B cell (primary cell): ENCODE measurements around the gene KMT2D. TPM values are rescaled to one million over a fixed set of nuclear protein-coding genes. Genes with fewer than 3 reads are reported as not detected.

ENCODE experiments used
- ATAC-seq: fragments of 200-7000 bp; cut with Tn5 transposase; one replicate; pipeline ENCODE4 v1.10.0; 2021; ENCODE audit warnings: low read depth, mild to moderate bottlenecking, moderate number of reproducible peaks, moderate library complexity
- CTCF ChIA-PET: fragments of 350-600 bp; sonication (Branson Sonifier 250); formaldehyde crosslinking; loops from one replicate; lab custom pipeline; 2021; ENCODE audit warnings: antibody characterized with exemption, inconsistent platforms; lab: Charles Lee
- POLR2A ChIA-PET: fragments of 350-600 bp; sonication (Branson Sonifier 250); formaldehyde crosslinking; loops from one replicate; lab custom pipeline; 2021; ENCODE audit warnings: antibody characterized with exemption; lab: Charles Lee
- DNase-seq: peaks from one replicate; pipeline ENCODE4 v3.0.0; 2013
- H2AFZ ChIP-seq: 2 replicates; pipeline ENCODE4 v1.6.1; 2012; ENCODE audit warnings: mild to moderate bottlenecking, low read depth, low read length; ENCODE audit not compliant: insufficient read depth, poor library complexity, severe bottlenecking
- H3K27ac ChIP-seq, 2 donors: 1 replicate in 1 of 2; 2 replicates in 1 of 2; pipeline ENCODE4 v1.5.1; 2012 to 2013; ENCODE audit warnings: low read length in 2 of 2, mild to moderate bottlenecking in 2 of 2, moderate library complexity in 1 of 2
- H3K27me3 ChIP-seq, 4 experiments: fragments of 200-600 bp in 1 of 4; sonication (generic) in 1 of 4; replicated peaks in 1 of 4; 1 replicate in 2 of 4; 2 replicates in 2 of 4; pipeline versions ENCODE4 v1.6.1 to v1.7.0; 2013 to 2016; ENCODE audit warnings: low read length in 3 of 4, mild to moderate bottlenecking in 2 of 4, mixed read lengths in 1 of 4, moderate library complexity in 1 of 4; ENCODE audit not compliant: insufficient read depth in 4 of 4, control insufficient read depth in 3 of 4; ENCODE audit errors: control extremely low read depth in 1 of 4
- H3K36me3 ChIP-seq, 2 experiments: replicated peaks in 1 of 2; 1 replicate in 1 of 2; 2 replicates in 1 of 2; pipeline versions ENCODE4 v1.6.1 to v1.7.1; 2013; ENCODE audit warnings: low read length in 1 of 2; ENCODE audit not compliant: insufficient read depth in 2 of 2, control insufficient read depth in 1 of 2; ENCODE audit errors: control extremely low read depth in 1 of 2, extremely low read depth in 1 of 2
- H3K4me1 ChIP-seq, 2 donors: fragments of 200-600 bp in 1 of 2; sonication (generic) in 1 of 2; 1 replicate in 1 of 2; 2 replicates in 1 of 2; pipeline versions ENCODE4 v1.5.1 to v1.6.1; 2013 to 2017; ENCODE audit warnings: low read length in 2 of 2; ENCODE audit not compliant: control insufficient read depth in 2 of 2, insufficient read depth in 2 of 2
- H3K4me2 ChIP-seq: replicated peaks from 2 replicates; pipeline ENCODE3; 2012; ENCODE audit warnings: mild to moderate bottlenecking, low read depth, low read length; ENCODE audit not compliant: poor library complexity, severe bottlenecking
- H3K4me3 ChIP-seq, 5 experiments: fragments of 200-600 bp in 1 of 5; sonication (generic) in 1 of 5; 1 replicate in 3 of 5; 2 replicates in 2 of 5; pipeline versions ENCODE4 v1.5.1 to v1.7.0; 2011 to 2016; ENCODE audit warnings: low read length in 4 of 5, mild to moderate bottlenecking in 4 of 5, low read depth in 2 of 5, control low read depth in 1 of 5, moderate library complexity in 1 of 5; ENCODE audit not compliant: insufficient read depth in 1 of 5; ENCODE audit errors: control extremely low read depth in 1 of 5, extremely low read depth in 1 of 5
- H3K79me2 ChIP-seq: fragments of 200-600 bp; sonication (generic); one replicate; pipeline ENCODE4 v1.6.0; 2016; ENCODE audit warnings: low read length; ENCODE audit not compliant: control insufficient read depth, insufficient read depth
- H3K9ac ChIP-seq: fragments of 200-600 bp; sonication (generic); 2 replicates; pipeline ENCODE4 v1.6.1; 2017; ENCODE audit warnings: mild to moderate bottlenecking, low read length, moderate library complexity
- H3K9me3 ChIP-seq, 3 donors: one replicate each; pipeline versions ENCODE4 v1.6.1 to v1.7.1; 2013; ENCODE audit warnings: low read length in 2 of 3; ENCODE audit not compliant: control insufficient read depth in 2 of 3, insufficient read depth in 1 of 3; ENCODE audit errors: control extremely low read depth in 1 of 3
- H4K20me1 ChIP-seq: 2 replicates; pipeline ENCODE4 v1.6.0; 2012; ENCODE audit warnings: mild to moderate bottlenecking, low read length; ENCODE audit not compliant: insufficient read depth, control insufficient read depth, poor library complexity, severe bottlenecking
- H3K27ac Mint-ChIP-seq: one replicate; pipeline ENCODE4 v1.8.0; 2021; ENCODE audit warnings: mixed read lengths
- H3K27me3 Mint-ChIP-seq: one replicate; pipeline ENCODE4 v1.8.0; 2021; ENCODE audit warnings: mixed read lengths
- H3K4me1 Mint-ChIP-seq: one replicate; pipeline ENCODE4 v1.8.0; 2021; ENCODE audit warnings: mixed read lengths
- H3K4me3 Mint-ChIP-seq: one replicate; pipeline ENCODE4 v1.8.0; 2021; ENCODE audit warnings: mixed read lengths
- H3K9me3 Mint-ChIP-seq: one replicate; pipeline ENCODE4 v1.8.0; 2022; ENCODE audit warnings: mixed read lengths; ENCODE audit not compliant: insufficient read depth
- CTCF ChIP-seq: fragments of 200-600 bp; IDR thresholded peaks from one replicate; pipeline ENCODE4 v1.8.0; 2022; ENCODE audit warnings: antibody characterized with exemption, mild to moderate bottlenecking
- EZH2 ChIP-seq: IDR thresholded peaks from 2 replicates; pipeline ENCODE4 v1.6.1; 2012; ENCODE audit warnings: borderline replicate concordance, low read depth, mild to moderate bottlenecking, moderate library complexity, low read length; ENCODE audit not compliant: insufficient read depth, poor library complexity, severe bottlenecking
- WGBS: methylation state at CpG from one replicate; pipeline ENCODE4 v1.1.5; 2013; ENCODE audit warnings: missing lambda C conversion rate; ENCODE audit not compliant: insufficient coverage; 5-methylcytosine and 5-hydroxymethylcytosine counted together
- intact Hi-C: fragments of 100-400 bp; cut with micrococcal nuclease; formaldehyde crosslinking; loops from one replicate; pipeline ENCODE4 v1.10.0; 2022
- polyA plus RNA-seq: library from polyadenylated mRNA; depleted of rRNA; stranded (reverse); fragments of >200 nt; gene quantifications from 2 replicates; pipeline ENCODE4 v1.2.3, GENCODE V29; 2012
- total RNA-seq, 2 donors: library from RNA; stranded (reverse); fragments of 120-200 nt in 1 of 2; gene quantifications; 1 replicate in 1 of 2; 2 replicates in 1 of 2; pipeline versions ENCODE4 v1.2.3 to v1.2.4, GENCODE V29; 2013 to 2022

The KMT2D gene
- total and polyA plus RNA-seq, 2 donors (not counting 1 experiment from before 2014, with no cell fraction given): 64.0 to 179 TPM

DNA sequence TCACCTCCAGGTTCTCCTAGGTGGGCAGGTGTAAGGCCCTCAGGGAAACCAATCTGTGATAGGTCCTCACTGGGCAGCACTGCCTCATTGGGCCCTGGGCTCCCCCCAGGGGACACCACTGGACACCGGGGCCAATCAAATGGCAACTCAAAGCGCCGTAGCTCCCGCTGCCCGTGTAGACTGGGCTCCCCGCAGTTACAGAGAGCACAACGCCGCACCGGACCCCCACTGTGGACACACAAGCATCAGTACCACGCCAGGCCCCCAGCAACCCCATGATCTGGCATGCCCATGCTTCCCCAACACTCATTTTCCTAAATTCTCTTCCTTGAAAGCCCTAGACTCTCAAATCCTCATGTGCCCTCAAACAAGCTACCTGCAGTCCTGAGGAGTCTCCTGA is 6.1 kb downstream of the KMT2D start:
- DNase-seq (no peak), ATAC-seq (no peak)
- Histone ChIP-seq H3K36me3 (peaks cover 0 to 57% of the 10 kb centered on the region in 2 experiments), H4K20me1 (peaks cover 98% of the 10 kb centered on the region), H2AFZ (no peak overlapping the region), H3K27me3 (no peaks in the 10 kb centered on the region), H3K4me3 (no peak overlapping the region), H3K4me1 (peaks cover 44 to 47% of the 10 kb centered on the region in 2 donors), H3K27ac (no peak overlapping the region), H3K79me2 (peaks cover 99% of the 10 kb centered on the region), H3K9me3 (no peaks in the 10 kb centered on the region), H3K9ac (no peak overlapping the region), H3K4me2 (no peak overlapping the region)
- H3K27ac Mint-ChIP-seq: no peak overlapping the region
- TF ChIP-seq EZH2 (no peak), CTCF (no peak)
- intact Hi-C loops: no loop called here
- H3K27me3 Mint-ChIP-seq: no peaks in the 10 kb centered on the region
- CTCF ChIA-PET: interaction anchor here (0.8 to 2.2 kb wide), 6 partner anchors 10 to 200 kb away, joined by 3 to 16 read pairs (median 4); no protein-coding TSS in a partner anchor
- POLR2A ChIA-PET: no interaction called here
- WGBS: 95% methylated on average over 10 of the region's 10 CpGs
- no peaks in the 10 kb centered on the region for H3K9me3 Mint-ChIP-seq
- peaks cover 48% of the 10 kb centered on the region for H3K4me1 Mint-ChIP-seq
- no peak overlapping the region for H3K4me3 Mint-ChIP-seq

DNA sequence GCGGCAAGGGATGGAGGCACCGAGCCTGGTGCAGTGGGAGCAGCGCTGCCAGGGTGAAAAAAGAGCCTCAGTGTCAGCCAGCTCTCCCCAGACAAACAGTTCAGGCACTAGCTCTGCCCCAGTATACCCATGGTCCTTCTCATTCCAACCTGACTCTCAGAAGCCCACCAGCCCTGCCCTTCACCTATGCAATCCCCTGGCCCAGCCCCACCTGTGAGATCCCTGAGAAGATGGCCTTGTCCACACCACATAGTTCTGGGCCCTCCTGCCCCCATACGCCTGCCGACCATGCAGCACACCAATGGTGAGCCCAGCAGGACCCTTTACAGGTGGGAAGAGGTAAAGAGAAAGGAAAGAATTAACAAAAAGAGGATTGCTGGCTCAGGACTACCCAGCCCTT is 6.5 kb downstream of the KMT2D start:
- H4K20me1 ChIP-seq: peaks cover 98% of the 10 kb centered on the region
- no peak overlapping the region for H3K4me3 Mint-ChIP-seq
- WGBS: 92% methylated on average over 3 of the region's 5 CpGs

More for the DNA sequence above, 6.5 kb downstream of the KMT2D start:
- Histone ChIP-seq H3K9ac (no peak overlapping the region), H3K36me3 (peaks cover 0 to 61% of the 10 kb centered on the region in 2 experiments), H3K27me3 (no peaks in the 10 kb centered on the region), H3K4me3 (no peak overlapping the region), H3K4me1 (peaks cover 41 to 42% of the 10 kb centered on the region in 2 donors), H3K4me2 (no peak overlapping the region), H3K79me2 (peaks cover 99% of the 10 kb centered on the region), H3K27ac (no peak overlapping the region), H2AFZ (no peak overlapping the region), H3K9me3 (no peaks in the 10 kb centered on the region)
- DNase-seq: no peak
- no peaks in the 10 kb centered on the region for H3K9me3 Mint-ChIP-seq
- ATAC-seq: no peak
- no peaks in the 10 kb centered on the region for H3K27me3 Mint-ChIP-seq
- ChIA-PET POLR2A (no interaction called here), CTCF (interaction anchor here (0.6 to 2.2 kb wide), 7 partner anchors 10 to 200 kb away, joined by 3 to 16 read pairs (median 4); no protein-coding TSS in a partner anchor)
- peaks cover 46% of the 10 kb centered on the region for H3K4me1 Mint-ChIP-seq
- no peak for TF ChIP-seq CTCF
- no peak for TF ChIP-seq EZH2
- H3K27ac Mint-ChIP-seq: no peak overlapping the region
- intact Hi-C loops: no loop called here
